A549 (cell line): ENCODE measurements around the gene PTPRG.

Experiments
- CHD2 ChIP-seq: fragments of 150-350 bp; IDR thresholded peaks from 2 replicates; pipeline ENCODE4 v1.6.1; 2014; ENCODE audit warnings: low read length; ENCODE audit not compliant: partially characterized antibody
- CTCF ChIP-seq: fragments of >200 bp; sonication (Bioruptor Twin); formaldehyde crosslinking; IDR thresholded peaks from 3 replicates; pipeline ENCODE4 v1.5.1; 2016
- EP300 ChIP-seq, 2 experiments: fragments of >200 bp; sonication (Bioruptor Twin); formaldehyde crosslinking; IDR thresholded peaks; 2 replicates in 1 of 2; 3 replicates in 1 of 2; pipeline ENCODE4 v1.6.1; 2016 to 2017
- MYC ChIP-seq: IDR thresholded peaks from 2 replicates; pipeline ENCODE4 v1.6.1; 2012; ENCODE audit warnings: mild to moderate bottlenecking, inconsistent platforms, low read length, improper control_type of control experiment, borderline replicate concordance
- POLR2A ChIP-seq: IDR thresholded peaks from 2 replicates; pipeline ENCODE4 v1.6.1; 2012; ENCODE audit warnings: mild to moderate bottlenecking, low read length
- RAD21 ChIP-seq, 2 experiments: fragments of >200 bp in 1 of 2; sonication (Bioruptor Twin) in 1 of 2; formaldehyde crosslinking in 1 of 2; IDR thresholded peaks in 1 of 2; conservative IDR thresholded peaks in 1 of 2; 2 replicates in 1 of 2; 3 replicates in 1 of 2; pipeline ENCODE4 v1.6.1; 2012 to 2018; ENCODE audit warnings: inconsistent platforms in 1 of 2
- RFX5 ChIP-seq: fragments of 450-650 bp; IDR thresholded peaks from 2 replicates; pipeline ENCODE4 v1.7.1; 2014; ENCODE audit warnings: antibody characterized with exemption, mild to moderate bottlenecking, moderate library complexity

GRCh38 chr3:61965770-61966131 is 404.4 kb downstream of the PTPRG start:
- TF ChIP-seq CHD2: no peak
- no peak for TF ChIP-seq EP300 (IDR thresholded peaks at IDR 0.05)
- TF ChIP-seq RAD21 (conservative IDR thresholded peaks at IDR 0.05 in 1 of 2, IDR thresholded peaks at IDR 0.05 in 1 of 2): no peak
- no peak for TF ChIP-seq CTCF
- no peak for TF ChIP-seq MYC
- TF ChIP-seq POLR2A: no peak
- TF ChIP-seq RFX5: no peak
